HG03575 (cell line): ENCODE data around the gene CEP57L1.

Experiments used
- ATAC-seq: cut with Tn5 transposase; IDR thresholded peaks from one replicate; pipeline ENCODE4 v1.9.1; 2021; ENCODE audit not compliant: unreplicated experiment, insufficient number of reproducible peaks, low FRiP score; ENCODE audit errors: extremely low read depth

Gene CEP57L1

GRCh38 chr6:109194880-109195279 lies 99.6 kb downstream of the CEP57L1 start:
- ATAC-seq, result no peak

GRCh38 chr6:109197061-109197460 lies 101.8 kb downstream of the CEP57L1 start:
- no peak for ATAC-seq

- ATAC-seq, result no peak
Observed at GRCh38 chr6:109202409-109203264, 107.3 kb downstream of the CEP57L1 start.

GRCh38 chr6:109204511-109204910 lies 109.2 kb downstream of the CEP57L1 start:
- no peak for ATAC-seq

GRCh38 chr6:109212683-109213082 lies 117.4 kb downstream of the CEP57L1 start:
- no peak for ATAC-seq
